NCI-H1694 (cell line): ENCODE results near the gene OR2AG1.
A peak's percentile ranks its signal among the peaks of the same experiment; 100 is the strongest.

Experiments
- DNase-seq: peaks from one replicate; lab custom pipeline; 2025; lab: John Stamatoyannopoulos, UW

Gene OR2AG1

DNA sequence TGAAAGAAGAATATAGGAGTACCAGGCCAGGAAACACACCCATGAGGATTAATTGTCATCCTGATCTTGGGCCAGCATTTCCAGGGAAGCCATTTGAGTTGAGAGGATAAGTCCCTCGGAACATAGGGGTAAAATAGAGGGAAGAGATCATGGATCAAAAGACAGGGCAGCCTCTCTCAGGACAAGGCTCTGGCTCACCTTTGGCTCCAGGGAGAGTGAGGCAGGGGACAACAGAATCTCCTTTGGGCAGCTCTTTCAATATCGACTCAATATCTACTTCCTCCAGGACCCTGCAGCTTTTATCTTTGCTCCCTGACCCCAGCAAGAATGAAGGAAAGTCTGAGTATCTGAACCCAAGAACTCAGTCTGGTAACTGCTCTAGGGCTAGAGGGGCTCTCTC, at the start of gene OR2AG1:
TSS of gene OR2AG1 (plus strand) at position 301 of the 400 bp plus-strand sequence. CDS start 2,018 bp downstream, outside the sequence.
- DNase-seq, result no peak

DNA sequence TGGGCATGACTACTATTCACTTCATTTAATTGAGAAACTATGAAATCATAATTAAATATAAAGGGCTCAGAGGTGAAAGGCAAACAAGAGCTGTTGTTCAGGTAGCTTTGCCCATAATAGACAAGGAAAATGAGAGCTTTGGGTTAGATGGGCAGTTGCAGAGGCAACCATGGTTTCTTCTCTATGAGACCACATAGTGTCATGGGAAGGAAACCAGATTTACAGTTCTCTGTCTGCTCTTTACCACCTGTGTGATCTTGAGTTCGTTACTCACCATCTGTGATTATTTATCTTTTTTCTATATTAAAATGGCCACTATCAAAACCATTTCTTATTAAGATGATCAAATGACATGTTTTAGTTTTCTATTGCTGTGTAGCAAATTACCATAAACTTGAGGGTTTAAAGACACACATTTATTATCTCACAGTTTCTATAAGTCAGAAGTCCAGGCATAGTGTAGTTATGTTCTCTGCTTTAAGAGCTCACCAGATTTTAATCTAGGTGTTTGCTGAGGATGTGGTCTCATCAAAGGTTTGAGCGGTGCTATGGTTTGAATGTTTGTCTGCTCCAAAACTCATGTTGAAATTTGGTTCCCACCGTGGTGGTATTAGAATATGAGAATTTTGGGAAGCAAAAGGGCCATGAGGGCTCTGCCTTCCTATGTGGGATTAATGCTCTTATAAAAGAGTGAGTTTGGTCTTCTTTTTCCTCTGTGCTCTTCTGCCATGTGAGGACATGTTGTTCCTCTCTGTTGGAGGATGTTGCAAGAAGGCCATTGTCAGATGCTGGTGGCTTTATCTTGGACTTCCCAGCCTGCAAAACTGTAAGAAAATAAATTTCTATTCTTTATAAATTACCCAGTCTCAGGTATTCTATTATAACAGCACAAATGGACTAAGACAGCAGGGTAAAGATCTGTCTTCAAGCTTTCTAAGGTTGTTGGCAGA, 49.2 kb upstream of the OR2AG1 start:
- DNase-seq, result no peak

GRCh38 chr11:6734616-6735015, 48.2 kb upstream of the OR2AG1 start:
- no peak for DNase-seq

- no peak for DNase-seq
These were observed 47.5 kb upstream of the OR2AG1 start for GRCh38 chr11:6735306-6735705.

DNA sequence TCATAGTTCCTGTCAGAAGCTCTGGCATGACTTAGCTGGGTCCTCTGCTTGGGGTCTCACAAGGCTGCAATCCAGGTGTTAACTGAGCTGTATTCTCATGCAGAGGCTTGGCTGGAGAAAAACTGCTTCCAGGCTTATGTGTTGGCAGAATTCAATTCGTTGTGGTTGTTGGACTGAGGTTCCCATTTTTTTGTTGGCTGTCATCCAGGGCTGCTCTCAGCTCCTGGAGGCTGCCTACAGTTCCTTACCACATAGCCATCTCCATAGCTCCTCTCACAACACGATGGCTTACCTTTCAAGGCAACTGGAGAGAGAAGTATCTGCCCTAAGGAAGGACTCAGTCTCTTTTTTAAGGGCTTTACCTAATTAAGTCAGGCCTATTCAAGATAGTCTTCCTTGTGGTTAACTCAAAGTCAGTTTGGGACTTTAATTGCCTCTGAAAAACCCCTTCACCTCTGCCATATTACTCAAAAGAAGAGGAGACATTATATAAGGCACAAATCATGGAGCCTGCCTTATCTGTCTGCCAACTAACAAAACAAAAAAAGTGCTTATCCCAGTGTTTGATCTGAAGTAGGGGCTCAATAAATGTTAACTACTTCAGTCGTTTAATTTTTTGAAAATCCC, 46.2 kb upstream of the OR2AG1 start:
- no peak for DNase-seq

DNA sequence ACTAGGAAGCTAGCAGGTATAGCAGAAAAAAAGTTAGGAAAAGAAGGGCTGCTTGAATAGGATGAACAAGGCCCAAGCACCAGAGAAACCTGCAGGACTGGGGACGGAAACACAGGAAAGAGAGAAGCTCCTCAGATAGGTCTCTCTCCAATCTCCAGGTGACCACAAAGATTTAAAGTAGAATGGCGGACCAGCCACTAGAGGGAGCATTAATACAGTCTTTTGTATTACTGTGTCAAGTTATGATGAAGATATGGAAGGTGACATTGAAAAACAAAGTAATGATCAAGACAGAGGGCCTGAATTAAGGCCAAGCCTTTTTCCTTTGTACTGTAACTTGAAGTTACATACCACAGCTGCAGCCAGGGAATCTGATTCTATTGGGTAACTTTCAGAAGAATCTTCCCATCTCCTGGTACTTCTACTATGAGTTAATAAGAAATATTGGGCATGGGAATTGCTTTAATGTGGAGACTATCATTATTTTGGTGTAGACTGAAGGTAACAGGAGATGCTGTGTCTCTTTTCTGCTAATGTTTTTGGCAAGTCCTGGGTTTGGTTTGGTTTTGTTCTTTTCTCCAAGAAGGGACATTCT, 44.9 kb upstream of the OR2AG1 start:
- DNase-seq, result peak; percentile 6

GRCh38 chr11:6738590-6738989, 44.2 kb upstream of the OR2AG1 start:
- DNase-seq, result no peak

- no peak for DNase-seq
These were observed 40.6 kb upstream of the OR2AG1 start for GRCh38 chr11:6742260-6742659.

GRCh38 chr11:6745018-6745417, 37.8 kb upstream of the OR2AG1 start:
- DNase-seq, result no peak

GRCh38 chr11:6745465-6746015, 37.3 kb upstream of the OR2AG1 start:
- DNase-seq, result no peak

DNA sequence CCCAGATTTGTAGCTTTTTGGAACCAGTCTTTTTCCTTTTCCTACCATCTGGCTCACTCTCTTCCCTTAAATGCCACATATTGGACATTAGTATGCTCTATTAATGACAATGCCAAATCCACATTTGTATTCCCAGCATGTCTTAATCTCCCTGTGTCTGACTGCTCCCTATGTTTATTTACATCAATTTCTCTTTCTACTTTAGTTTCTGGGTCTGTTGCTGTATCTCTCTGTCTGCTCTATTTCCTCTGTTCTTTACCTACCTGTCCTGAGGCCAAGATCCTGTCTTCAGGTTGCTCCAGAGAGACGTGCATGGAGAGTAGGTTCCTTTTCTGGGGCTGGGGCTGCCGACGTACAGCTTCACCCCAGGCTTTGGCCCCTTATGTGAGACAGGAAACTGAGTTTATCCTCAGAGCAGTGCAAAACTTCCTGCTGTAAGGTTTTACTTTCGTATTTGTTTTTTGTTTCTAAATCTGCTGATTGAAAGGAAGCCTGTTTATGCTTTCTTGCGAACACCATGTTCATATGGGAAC, 36.7 kb upstream of the OR2AG1 start:
- DNase-seq, result no peak

DNA sequence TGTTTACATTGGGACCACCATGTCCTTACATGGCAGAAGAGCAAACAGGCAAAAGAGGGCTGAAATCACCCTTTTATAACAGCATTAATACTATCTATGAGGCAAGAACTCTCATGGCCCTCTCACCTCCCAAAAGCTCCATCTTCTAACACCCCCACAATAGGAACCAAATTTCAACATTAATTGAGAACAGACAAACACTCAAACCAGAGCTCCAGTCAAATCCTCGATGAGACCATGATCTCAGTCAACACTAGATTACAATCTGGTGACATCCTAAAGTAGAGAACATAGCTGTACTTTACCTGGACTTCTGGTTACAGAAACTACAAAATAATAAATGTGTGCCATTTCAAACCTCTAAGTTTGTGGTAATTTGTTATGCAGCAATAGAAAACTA, 36.2 kb upstream of the OR2AG1 start:
- no peak for DNase-seq

GRCh38 chr11:6747097-6747668, 35.6 kb upstream of the OR2AG1 start:
- DNase-seq, result no peak

DNA sequence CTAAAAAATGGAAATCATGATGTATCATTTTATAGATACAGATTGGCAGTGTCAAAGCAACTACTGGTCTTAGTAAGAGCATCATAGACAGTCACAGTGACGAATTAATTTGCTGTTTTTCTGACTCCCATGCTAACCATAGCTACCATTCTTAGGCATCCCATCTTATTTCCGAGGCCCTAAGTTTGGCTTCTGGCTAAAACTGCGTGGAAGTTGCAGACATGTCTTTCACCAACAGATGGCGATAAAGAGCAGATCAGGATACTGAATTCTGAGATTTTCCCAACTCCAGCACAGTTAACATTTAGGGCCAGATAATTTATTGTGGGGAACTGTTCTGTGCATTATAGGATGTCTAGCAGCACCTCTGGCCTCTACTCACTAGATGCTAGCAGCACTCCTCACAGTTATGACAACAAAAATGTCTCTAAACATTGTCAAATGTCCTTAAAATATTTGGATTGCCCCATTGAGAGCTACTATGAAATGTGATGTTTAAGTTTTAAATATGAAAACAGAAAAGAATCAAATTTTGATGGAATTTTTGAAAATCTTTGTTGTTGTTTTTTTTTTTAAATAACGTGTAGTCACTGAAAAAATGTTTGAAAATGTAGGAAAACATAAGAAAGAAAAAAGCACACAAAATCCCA, 27.4 kb upstream of the OR2AG1 start:
- DNase-seq, result no peak

DNA sequence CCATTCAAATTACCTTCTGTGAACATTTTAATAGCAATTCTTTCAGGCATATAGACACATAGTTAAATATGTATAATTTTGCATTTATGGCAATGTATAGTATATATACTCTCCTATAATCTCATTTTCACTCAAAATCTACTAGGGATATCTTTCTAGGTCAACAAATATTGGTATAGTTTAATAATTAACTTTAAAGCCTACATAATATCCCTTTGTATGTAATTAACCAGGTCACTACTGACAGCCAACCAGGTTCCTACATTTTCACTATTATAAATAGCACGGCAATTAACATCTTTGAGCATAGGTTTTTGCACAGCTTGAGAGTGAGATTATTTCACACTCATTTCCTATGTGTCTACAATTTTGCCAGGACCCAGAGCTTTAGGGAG, 26.9 kb upstream of the OR2AG1 start:
- DNase-seq, result no peak

DNA sequence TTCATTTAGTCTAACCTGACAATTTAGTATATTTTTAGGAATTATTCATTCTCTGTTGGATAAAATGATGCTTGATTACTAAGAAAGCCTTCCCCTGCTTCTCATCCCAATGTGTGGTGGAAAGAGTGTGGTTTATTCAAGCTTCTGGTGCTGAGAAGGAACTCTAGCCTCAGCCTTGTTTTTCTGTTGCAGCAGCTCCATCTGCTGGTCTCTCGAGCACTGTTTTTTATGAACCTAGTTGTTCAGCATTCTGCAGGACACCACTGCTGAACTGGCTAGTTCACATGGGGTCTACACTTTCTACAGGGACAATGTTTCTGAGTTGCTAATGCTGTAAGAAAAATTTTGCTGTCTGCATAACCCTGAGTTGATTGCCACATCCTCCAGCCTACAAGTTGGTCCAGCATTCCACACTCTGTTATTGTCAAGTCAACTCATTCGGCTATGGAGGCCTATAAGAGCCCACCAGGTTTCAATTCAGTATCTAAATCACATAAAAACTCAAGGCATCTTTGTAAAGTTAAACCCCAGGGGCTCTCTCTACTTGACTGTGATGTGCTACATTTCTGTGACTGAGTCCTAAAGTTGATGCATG, 25.4 kb upstream of the OR2AG1 start:
- no peak for DNase-seq

GRCh38 chr11:6771926-6772893, 10.6 kb upstream of the OR2AG1 start, which contains the start of gene OR2AG2:
Gene OR2AG2, minus strand, starts transcription at chr11:6771976. Its CDS starts 3,019 bp downstream, at chr11:6768957.
- no peak for DNase-seq

- no peak for DNase-seq
These were observed 4.3 kb upstream of the OR2AG1 start for GRCh38 chr11:6778518-6778917.

DNA sequence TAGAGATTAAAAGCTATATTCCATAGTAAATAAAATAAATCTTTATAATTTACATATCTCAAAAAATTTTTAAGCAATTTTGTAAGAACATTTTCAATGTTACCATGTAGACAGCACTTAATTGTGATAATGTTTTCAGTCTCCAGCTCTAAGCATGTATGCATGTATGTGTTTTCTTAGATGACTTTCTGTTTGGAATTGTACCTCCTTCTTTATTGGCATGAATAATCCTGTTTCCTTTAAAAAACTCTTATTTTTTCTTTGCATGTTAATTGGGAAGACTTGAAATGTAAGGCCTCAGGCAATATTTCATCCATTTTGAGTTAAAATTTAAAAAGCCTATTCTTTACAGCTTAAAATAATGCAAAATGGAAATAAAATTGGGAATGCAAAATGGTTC, 2.0 kb upstream of the OR2AG1 start:
- DNase-seq, result no peak

DNA sequence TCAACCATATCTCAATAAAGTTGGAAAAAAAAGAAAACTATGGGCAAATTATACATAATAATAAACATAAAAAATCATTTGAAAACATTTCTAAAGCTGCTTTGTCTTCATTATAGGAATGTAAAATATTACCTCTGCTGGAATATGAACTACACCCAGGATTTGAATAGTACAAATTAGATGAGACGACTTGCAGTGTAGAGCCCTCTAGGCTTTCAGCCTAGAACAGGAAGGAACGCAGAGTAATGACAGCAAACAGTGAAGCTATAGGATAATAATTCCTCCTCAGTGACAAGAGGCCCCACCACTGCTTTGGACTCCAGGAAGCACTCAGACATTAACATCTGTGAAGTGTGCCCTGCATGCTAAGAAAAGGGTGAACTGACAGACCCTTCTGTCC, 7.7 kb downstream of the OR2AG1 start:
- no peak for DNase-seq
